ENCODE results near the gene MRPS24.

DNA sequence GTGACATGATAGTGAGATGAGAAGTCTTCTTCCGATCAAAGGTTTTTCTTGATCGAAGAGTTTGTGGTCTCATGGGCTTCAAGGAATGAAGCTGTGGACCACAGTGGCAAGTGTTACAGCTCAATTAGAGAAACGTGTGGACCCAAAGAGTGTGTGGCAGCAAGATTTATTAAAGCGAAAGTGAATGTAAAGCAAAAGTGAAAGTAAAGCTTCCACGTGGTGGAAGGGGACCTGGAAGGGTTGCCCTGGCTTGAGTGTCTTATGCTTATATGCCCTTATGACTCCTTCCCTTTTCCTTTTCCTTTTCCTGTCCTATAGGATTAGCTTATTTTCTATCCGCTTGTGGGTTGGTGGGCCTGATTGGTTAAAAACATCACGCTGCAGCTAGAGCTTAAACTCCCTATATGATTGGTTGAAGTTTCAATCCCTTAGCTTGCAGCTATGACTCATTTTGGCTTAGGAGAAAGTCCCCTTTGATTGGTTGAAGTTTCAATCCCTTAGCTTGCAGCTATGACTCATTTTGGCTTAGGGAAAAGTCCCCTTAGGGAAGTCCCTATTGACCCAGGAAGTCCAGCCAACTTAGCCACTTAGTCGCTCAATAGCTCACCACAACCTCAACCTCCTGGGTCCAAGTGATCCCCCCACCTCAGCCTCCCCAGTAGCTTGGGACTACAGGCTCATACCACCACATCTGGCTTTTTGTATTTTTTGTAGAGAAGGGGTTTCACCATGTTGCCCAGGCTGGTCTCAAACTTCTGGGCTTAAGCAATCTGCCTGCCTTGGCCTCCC, 34.7 kb downstream of the MRPS24 start:
- TF ChIP-seq, protein P1, sequence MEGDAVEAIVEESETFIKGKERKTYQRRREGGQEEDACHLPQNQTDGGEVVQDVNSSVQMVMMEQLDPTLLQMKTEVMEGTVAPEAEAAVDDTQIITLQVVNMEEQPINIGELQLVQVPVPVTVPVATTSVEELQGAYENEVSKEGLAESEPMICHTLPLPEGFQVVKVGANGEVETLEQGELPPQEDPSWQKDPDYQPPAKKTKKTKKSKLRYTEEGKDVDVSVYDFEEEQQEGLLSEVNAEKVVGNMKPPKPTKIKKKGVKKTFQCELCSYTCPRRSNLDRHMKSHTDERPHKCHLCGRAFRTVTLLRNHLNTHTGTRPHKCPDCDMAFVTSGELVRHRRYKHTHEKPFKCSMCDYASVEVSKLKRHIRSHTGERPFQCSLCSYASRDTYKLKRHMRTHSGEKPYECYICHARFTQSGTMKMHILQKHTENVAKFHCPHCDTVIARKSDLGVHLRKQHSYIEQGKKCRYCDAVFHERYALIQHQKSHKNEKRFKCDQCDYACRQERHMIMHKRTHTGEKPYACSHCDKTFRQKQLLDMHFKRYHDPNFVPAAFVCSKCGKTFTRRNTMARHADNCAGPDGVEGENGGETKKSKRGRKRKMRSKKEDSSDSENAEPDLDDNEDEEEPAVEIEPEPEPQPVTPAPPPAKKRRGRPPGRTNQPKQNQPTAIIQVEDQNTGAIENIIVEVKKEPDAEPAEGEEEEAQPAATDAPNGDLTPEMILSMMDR (optimal IDR thresholded peaks at IDR 0.05 in 1 of 3, IDR thresholded peaks at IDR 0.05 in 1 of 3, conservative IDR thresholded peaks at IDR 0.05 in 1 of 3; ENCODE audit: extremely low read depth in 1 of 3, insufficient read depth in 2 of 3, low read length in 3 of 3) = no peak
- TF ChIP-seq EZH2 (IDR thresholded peaks at IDR 0.05; ENCODE audit: low read length) = no peak
